ENCODE measurements around the gene UNG.
"Not testable (repeated sequence)": the region's sequence is repeated elsewhere in the genome, so short reads cannot be mapped to it uniquely, and the experiment has no call there.

The UNG gene

DNA sequence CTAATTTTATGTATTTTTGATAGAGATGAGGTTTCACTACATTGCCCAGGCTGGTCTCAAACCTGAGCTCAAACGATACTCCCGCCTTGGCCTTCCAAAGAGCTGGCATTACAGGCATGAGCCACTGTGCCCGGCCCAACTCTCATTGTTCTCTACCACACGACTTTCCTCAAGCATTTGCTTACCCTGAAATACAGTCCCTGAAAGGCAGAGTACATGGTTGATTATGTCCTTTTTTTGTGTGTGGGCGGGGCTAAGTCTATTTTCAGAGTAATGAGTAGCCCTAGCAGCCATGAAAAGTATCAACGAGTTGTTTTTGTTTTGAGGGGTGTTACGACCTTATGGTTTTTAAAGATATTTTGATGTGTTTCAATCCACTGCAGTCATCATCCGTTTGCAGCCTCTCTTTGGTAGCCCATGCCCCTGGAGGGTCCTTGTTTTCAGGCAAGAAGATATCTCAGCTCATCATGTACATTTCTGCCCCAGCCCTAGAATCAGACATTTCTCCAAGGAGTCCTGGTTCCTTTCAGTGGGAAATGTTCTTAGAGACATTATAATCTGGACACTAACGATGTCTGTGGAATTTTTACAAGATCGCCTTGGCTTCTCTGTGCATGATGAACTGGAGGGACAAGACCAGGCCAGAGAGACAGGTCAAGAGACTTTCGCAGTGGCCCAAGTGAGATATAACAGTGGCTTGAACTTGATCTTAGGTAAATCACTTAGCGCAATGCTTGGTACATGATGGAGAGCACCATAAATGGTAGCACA, 27.7 kb downstream of the UNG start:
- DNase-seq: no peak

DNA sequence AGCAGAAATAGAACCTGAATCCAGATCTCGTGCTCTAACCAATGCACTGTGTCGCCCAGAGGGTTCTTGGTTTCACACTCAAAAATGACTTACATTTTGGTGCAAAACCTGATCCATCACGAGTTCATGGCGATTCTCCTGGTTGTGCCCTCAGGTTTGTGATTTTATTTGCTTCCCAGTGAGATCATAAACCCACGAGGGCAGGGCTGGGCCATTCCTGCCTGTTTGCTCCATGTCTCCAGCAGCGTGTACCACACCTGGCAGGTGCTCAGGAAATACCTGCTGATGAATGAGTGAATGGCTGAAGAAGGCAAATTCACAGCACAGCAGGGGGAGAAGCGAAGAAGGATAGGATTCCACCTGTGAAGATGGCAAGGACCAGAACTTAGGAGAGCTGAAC, 28.4 kb downstream of the UNG start:
- DNase-seq: no peak

DNA sequence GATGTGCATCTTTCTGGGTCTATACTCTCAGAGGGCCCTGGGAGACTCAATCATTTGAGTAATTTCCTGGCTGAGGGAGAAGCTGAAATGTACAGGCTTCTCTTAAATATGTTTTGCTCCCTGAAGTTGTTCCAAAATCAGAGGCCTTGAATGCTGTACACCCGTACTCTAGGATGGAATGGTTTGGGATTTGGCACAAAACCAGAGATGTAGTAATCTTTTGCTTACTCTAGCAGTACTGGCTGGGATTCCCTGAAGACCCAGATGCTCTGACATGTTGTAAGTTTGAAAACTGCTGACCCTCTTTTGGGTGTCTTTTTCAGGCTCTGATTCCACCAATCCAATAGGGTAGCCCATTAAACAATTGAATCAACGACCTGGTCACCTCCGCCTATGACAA, 29.4 kb downstream of the UNG start:
- no peak for DNase-seq

DNA sequence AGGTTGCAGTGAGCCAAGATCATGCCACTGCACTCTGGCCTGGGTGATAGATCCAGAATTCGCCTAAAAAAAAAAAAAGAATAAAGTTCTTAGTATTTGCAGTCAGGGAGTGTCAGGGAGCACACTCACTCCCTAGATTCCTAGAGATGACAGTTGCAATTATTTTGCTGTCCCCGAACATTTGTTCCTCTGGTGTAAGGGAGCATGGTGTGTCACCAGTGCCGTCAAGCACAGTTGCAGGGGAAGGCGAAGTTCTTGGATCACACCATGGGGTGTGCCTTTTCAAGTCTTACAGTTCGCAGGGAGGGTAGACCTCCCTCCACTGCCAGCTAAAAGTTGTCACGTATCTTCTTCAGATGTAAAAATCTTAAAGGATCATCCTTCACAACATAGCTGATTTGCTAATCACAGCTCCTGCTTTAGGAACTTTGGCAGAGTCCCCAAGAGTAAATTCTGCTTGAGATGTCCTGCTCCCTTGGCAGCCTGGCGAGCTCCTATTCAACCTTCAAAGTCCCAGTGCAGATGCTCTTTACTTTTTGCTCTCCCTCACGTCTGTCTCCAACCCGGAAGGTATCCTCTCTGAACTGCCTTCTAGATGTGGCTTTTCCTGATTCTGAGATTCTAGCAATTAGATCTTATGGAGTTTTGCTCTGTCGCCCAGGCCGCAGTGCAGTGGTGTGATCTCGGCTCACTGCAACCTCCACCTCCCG, 30.3 kb downstream of the UNG start:
- no peak for DNase-seq

DNA sequence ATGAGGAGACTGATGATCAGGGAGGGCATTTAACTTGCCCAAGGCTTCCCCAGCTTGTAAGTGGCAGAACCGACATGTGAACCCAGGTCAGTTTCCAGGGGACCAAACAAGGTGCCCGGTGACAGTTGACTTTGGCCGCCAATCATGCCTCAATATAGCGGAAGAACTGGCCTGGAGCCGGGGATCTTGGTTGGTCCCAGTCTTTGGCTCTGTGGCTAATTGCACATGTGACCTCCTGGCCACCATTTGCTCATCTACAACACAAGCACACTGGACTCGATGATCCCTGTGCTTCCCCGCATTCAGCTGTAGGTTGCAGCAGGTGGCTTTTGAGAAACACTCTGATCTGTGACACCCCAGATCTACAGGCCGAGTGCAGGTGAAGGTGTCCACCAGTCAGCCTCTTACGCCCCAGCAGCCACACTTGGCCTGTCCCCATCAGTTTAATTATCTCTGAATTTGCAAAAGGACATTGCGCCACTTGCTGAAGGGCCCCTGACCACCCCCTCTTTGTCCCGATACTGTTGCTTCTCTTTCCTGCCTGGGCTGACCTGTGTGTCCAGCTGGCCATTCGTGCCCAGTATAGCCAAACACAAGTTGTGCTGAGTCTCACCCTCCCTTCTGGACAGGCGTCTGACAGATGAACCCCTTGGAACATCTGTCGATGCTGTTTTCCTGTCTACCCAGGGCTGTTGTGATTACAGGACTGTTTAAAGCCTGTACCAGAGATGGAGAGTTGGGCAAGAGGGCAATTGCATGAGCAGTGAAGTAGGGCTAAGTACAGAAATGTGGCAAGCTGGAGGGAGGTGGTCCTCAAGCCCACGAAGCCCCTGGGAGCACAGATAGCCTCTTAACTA, 33.1 kb downstream of the UNG start:
- DNase-seq: no peak

DNA sequence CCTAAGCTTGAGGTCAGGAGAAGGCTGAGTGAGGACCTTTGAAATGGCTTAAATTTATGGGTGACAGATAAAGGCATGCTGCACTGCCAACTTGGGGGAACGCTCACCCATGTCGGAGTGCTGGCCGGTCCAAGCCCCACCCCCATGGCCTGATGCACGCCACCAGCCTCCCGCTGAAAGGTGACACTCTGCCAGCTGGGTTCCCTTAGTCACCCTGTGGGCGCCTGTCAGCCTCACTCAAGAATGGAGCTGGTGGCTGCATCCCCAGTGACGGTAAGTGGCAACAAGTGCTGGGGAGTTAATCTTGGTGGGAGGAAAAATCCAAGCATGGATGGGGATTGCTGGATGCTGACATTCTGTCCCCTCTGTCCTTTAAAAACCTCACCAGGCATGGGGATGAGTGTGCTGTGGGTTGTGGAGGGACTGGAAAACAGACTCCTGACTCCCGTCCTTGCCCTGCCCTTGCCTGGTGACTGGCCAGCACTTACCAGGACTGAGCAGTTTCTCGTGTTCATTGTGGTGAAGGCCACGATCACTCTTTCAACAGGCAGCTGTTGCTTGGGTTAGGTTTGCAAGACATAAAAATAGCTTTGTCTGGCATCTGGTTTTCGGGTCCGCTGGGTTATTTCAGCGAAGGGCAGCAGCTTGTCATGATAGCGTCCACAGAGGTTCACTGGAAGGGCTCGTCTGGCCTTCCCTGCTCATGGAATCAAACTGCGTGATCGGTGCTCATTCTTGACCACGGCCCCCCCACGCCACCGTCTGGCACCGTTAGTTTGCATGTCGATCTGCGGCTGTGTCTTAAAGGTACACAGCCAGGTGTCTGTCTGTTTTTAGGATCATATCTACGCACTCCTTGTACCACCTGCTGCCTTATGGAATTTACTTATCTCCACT, 34.0 kb downstream of the UNG start:
- DNase-seq: no peak

DNA sequence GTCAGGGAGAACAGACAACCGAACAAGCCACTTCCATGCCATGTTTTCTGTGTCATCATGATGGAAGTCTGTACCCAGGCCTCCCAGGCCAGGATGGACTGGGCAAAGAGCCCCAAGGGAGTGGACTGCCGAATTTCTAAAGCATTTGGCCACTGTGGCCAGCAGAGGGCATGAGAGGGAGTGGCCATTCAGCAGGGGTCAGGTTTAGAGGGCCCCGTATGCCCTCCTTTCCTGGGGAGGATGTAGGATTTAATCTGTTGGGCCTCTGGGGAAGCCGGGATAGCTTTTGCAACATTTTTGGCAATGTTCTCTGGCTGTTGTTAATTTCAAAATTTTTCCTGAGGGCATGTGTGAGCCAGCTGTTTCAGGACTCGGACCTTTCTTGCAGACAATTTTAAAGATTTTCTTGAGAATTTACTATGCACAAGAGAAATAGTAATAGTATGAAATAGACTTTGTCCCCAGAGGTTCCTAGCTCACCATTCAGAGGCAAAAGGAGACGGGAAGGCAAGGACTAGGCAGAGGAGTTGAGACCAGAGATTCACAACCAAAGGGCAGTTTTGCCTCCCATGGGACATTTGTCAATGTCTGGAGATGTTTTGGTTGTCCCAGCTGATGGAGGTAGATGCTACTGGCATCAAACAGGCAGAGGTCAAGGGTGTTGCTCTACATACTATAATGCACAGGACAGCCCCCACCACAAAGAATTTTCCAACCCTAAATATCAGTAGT, 37.0 kb downstream of the UNG start:
- no peak for DNase-seq

DNA sequence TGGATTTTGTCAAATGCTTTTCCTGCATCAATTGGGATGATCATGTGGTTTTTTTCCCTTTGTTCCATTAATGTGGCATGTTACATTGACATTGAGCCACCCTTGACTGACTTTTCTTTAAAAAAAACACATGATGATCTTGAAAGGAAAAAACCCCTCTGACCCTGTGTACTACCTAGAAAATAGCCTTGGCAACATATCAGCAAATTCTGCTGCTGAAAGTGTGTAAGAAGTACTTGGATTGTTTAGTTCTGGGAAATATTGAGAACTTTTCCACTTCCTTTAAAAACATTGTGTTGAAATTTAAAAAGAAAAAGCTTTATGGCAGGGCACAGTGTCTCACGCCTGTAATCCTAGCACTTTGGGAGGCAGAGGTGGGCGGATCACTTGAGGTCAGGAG, 39.7 kb downstream of the UNG start:
- no peak for DNase-seq

DNA sequence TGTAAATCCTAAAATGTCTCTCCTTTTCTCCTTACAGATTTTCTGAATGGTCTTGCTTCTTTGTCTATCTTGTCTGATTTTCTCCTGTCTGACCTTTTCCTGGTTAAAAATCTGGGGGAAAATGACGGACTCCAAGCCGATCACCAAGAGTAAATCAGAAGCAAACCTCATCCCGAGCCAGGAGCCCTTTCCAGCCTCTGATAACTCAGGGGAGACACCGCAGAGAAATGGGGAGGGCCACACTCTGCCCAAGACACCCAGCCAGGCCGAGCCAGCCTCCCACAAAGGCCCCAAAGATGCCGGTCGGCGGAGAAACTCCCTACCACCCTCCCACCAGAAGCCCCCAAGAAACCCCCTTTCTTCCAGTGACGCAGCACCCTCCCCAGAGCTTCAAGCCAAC, 42.0 kb downstream of the UNG start:
- DNase-seq: no peak

DNA sequence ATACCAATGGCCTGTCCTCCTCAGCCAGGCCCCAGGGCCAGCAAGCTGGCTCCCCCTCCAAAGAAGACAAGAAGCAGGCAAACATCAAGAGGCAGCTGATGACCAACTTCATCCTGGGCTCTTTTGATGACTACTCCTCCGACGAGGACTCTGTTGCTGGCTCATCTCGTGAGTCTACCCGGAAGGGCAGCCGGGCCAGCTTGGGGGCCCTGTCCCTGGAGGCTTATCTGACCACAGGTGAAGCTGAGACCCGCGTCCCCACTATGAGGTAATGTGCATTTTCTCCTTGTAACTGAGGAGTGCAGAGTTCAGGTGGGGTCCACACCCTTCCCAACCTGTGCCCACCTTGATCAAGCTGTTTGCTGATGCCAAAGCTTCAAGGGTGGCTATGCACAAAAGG, 42.4 kb downstream of the UNG start:
- no peak for DNase-seq

DNA sequence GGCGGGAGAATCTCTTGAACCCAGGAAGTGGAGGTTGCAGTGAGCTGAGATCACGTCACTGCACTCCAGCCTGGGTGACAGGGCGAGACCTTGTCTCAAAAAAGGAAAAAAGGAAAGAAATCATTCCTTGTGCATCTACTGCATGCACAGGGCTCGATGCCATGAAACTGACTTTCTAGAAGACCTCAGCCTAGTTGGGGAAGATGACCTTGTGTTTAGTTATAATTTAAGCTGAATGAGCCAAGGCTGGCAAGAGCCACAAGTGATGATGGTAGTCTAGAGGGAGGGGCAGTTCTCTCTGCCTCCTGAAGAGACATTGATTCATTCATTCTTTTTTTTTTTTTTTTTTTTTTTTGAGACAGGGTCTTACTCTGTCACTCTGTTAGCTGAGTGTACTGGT, 43.2 kb downstream of the UNG start:
- no peak for DNase-seq

DNA sequence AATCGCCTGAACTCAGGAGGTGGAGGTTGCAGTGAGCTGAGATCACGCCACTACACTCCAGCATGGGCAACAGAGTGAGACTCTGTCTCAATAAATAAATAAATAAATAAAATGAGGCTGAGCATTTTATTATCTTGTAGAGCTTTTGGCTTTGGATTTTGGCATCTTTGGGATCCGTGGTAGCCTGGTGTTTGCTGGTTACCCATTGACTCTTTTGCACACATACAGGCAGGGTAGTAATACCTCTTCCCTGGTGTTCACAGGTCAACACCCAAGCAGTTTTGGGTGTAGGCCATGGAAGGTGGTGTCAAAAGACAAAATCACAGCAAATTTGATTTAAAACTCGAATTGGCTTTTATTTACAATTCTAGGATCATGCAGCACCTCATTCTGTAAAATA, 46.8 kb downstream of the UNG start:
- no peak for DNase-seq

DNA sequence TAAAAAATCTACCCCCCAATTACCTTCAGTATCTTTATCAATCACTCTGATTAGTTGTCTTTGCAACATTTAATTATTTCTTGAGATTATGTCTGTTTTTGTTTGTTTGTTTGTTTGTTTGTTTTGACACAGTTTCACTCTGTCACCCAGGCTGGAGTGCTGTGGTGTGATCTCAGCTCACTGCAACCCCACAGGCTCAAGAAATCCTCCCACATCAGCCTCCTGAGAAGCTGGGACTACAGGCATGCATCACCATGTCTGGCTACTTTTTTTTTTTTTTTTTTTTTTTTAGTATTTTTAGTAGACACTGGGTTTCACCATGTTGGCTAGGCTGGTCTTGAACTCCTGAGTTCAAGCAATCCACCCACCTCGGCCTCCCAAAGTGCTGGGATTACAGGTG, 49.7 kb downstream of the UNG start:
- not testable (repeated sequence) for DNase-seq

DNA sequence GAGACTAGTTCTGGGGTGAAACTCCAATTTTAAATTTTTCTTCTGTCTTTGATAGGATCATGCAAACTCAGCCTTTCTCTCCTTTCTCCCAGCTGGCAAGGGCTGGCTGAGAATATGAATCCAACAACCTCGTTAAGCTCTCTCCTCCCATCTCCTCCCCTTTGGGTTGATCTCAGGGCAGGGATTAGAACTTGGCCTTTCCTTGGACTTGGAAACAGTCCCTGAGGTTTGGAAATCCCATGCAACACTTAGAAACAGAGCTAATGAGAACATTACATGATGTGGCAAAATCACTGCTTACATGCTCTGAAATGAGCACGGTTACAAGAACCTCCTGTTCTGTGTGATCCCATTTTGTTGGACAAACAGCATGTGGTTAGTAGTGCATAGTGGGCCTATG, 50.6 kb downstream of the UNG start:
- DNase-seq: no peak

DNA sequence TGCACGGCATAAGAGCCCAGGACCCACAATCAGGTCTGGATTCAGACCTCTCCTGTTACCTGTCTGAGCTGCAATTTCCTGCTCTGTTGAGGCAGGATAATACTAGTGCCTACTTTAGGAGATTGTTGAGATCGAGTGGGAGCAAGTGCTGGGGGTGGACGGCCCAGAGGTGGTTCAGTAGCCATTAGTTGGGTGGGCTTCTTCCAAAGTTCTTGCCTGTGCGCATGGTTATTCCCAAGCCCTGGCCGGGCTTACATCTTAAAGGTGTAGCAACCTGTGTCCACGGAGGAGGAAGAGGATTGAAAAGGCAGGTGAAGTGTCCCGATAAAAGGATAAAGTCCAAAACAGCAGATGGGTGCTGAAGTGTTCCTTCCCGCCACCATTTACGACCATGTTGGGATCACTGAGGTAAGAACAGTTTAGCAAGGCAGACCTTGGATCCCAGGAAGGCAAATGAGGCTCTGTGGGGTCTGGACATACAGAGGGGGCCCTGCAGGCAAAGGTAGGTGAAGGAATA, 52.8 kb downstream of the UNG start:
- DNase-seq: no peak

DNA sequence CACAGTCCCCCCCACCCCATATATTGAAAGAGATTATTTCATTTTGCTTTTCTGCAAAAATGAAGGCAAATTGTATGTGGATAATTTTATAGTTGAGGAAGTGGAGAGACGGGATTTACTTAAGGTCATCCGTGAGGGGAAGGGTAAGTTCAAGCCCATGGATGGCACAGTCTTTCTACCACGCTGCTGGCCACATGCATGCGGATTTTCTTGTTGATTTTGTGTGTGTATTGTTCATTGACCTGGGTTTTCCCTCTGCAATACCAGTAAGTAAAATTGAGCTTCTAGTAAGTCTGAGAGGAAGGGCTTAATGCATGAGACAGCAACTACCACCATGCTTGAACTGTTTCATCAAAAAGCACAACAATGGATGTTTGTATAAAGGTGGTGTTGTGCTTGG, 54.1 kb downstream of the UNG start:
- no peak for DNase-seq

DNA sequence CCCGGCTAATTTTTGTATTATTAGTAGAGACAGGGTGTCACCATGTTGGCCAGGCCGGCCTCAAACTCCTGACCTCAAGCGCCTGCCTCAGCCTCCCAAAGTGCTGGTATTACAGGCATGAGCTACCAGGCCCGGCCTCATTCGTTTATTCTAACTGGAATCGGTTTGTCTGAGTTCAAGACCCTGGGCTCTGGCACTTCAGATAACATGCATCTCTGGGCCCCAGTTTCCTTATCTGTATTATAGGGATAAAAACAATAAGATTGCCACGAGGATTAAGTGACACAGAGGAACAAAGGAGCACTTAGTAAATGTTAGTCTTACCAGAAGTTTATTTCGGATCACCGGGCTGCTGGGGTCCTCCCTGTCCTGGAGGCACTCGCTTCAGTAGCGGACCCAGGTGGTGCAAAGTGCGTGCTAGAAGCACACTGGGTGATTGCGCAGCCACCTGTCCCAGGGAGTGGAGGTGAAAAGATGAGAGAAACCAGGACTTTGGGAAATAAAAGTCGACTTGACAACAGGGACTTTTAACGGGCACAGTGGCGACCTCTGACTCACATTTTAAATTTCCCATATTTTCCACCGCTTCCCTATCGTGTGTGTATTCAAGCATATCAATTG, 56.5 kb downstream of the UNG start:
- DNase-seq: no peak

DNA sequence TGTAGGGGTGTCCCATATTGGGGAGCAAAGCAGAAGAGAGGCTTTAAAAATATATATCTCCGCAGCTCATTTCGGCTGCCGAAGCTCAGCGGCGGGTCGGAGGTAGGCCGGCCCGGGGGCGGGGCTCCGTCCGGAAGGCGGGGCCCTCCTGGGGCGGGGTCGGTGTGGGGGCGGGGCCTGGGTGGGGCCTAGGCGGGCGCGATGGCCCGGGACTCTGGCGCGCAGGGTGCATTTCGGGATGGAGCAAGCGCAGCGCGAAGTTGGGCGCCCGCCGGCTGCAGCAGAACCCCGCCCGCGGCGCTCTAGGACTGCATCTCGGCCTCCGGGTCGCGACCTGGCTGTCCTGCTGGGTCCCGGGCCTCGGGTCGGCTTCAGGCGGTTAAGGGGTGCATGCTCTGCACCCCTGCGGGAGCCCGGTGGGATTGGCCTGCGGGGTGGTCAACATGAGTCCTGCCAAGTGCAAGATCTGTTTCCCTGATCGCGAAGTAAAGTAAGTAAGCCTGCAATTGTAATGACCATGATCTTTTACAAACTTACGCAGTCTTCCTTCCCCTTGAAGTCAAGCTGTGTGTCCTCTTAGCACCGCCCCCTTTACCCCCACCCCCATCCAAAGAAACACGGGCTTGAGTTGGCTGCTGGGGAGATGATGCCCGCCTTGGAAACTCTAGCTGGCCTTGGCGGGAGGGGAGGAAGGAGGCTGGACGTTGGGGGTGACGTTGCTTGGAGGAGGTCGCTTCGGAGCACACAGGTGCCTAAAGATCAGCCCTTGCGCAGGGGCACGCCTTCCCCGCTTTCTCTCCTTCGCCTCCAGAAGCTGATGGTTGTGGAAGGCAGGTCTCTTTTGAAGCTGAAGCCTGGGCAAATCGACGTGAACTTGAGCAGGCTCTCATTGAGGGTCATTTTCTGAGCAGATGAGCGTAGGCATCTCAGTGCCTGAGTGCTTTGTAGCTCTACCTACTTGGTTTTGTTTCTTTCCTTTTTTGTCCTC, 57.3 kb downstream of the UNG start:
- no peak for DNase-seq

DNA sequence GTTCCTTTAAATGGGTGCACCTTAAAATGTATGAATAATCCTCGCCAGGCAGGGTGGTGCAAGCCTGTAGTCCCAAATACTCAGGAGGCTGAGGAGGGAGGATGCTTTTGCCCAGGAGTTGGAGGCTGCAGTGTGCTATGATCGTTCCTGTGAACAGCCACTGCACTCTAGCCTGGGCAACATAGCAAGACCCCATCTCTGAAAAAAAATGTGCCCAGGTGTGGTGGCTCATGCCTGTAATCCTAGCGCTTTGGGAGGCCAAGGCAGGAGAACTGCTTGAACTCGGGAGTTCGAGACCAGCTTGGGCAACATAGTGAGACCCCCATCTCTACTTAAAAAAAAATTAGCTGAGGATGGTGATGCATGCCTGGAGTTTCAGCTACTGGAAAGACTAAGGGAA, 58.6 kb downstream of the UNG start:
- no peak for DNase-seq

DNA sequence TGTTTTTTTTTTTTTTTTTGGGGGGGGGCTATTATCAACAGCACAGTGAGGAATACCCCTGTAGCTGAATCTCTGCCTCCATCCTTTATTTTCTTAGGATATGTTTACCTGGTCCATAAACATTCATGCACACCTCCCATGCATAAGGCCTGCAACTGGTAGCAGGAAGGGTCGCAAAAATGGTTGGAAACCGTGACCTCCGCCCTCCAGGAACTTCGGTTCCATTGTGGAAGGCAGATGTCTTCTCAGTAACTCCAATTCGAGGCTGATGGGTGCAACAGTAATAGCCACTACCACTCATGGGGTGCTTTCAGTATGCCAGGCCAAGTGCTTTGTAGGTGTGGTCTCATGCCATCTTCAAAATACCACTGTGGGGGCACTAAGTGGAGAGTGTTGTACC, 59.2 kb downstream of the UNG start:
- DNase-seq: no peak
